GM21381 (cell line): ENCODE results near the gene KLHDC7A.
"Not testable (repeated sequence)": the region's sequence is repeated elsewhere in the genome, so short reads cannot be mapped to it uniquely, and the experiment has no call there.

Experiments
- ATAC-seq: cut with Tn5 transposase; IDR thresholded peaks from one replicate; pipeline ENCODE4 v1.9.1; 2021; ENCODE audit warnings: mild to moderate bottlenecking, moderate library complexity; ENCODE audit not compliant: unreplicated experiment

KLHDC7A gene

GRCh38 chr1:18480315-18481189, at the start of gene KLHDC7A:
Gene KLHDC7A (plus strand): TSS chr1:18480930. CDS start chr1:18480982, 52 bp downstream.
- no peak for ATAC-seq

- no peak for ATAC-seq
These were observed 46.7 kb upstream of the KLHDC7A start for GRCh38 chr1:18434041-18434440.

GRCh38 chr1:18440385-18441226, 40.1 kb upstream of the KLHDC7A start:
- no peak for ATAC-seq

- ATAC-seq = no peak
These were observed 36.9 kb upstream of the KLHDC7A start for GRCh38 chr1:18443587-18444520.

- ATAC-seq = no peak
These were observed 36.2 kb upstream of the KLHDC7A start for GRCh38 chr1:18444563-18444962.

GRCh38 chr1:18446751-18447150, 34.0 kb upstream of the KLHDC7A start:
- no peak for ATAC-seq

- no peak for ATAC-seq
These were observed 33.1 kb upstream of the KLHDC7A start for GRCh38 chr1:18447509-18448220.

- ATAC-seq = no peak
These were observed 31.8 kb upstream of the KLHDC7A start for GRCh38 chr1:18448889-18449288.

- ATAC-seq = no peak
These were observed 28.2 kb upstream of the KLHDC7A start for GRCh38 chr1:18452550-18452949.

- ATAC-seq = no peak
These were observed 22.3 kb upstream of the KLHDC7A start for GRCh38 chr1:18458133-18459092.

GRCh38 chr1:18461656-18462055, 19.1 kb upstream of the KLHDC7A start:
- ATAC-seq = no peak

GRCh38 chr1:18462517-18462916, 18.2 kb upstream of the KLHDC7A start:
- ATAC-seq = not testable (repeated sequence)

- ATAC-seq = no peak
These were observed 17.7 kb upstream of the KLHDC7A start for GRCh38 chr1:18463063-18463462.

GRCh38 chr1:18463984-18464664, 16.6 kb upstream of the KLHDC7A start:
- ATAC-seq = no peak

- ATAC-seq = no peak
These were observed 16.1 kb upstream of the KLHDC7A start for GRCh38 chr1:18464665-18465050.

GRCh38 chr1:18466676-18467075, 14.1 kb upstream of the KLHDC7A start:
- no peak for ATAC-seq

- no peak for ATAC-seq
These were observed 12.2 kb upstream of the KLHDC7A start for GRCh38 chr1:18468570-18468969.

GRCh38 chr1:18469514-18469913, 11.2 kb upstream of the KLHDC7A start:
- no peak for ATAC-seq
